ENCODE data around the gene ABHD8.

DNA sequence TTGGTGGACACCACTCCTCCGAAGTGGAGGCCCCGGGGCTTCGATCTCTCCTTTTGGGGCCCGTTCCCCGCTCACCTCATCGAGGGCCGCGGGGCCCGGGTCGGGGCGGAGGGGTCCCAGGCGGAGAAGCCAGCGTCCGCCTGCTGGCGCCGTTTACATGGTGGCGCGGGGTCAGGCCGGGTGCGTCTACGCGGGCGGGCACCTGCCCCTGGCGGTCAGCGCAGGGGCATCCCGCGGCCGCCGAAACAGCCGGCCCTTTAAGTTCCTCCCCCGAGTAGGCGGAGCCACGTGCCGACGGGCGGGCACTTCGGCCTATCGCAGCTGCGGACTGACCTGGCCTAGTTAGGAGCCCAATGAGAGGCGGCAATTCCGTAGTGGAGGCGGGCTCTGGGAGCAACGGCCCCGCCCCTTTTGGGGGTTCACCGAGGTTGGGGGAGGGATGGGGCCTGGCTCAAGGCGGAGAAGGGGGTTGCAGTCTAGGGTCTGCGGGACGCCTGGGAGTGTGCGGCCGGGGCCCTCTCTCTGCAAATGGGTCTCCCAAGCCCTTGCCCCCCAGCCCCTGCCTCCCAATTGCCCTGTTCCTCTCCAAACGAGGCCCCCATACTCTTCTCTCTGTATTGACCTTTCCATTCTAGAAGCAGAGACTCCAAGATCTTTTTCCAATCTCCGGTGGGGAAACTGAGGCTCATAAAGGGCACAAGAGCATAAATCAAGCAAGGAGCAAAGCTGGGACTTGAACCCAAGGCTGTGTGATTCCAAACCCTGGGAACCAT lies at the start of gene ABHD8:
- TF ChIP-seq EZH2phosphoT487 (IDR thresholded peaks at IDR 0.05; ENCODE audit: low read length) (no peak), EZH2 (optimal IDR thresholded peaks at IDR 0.05; ENCODE audit: low read depth, low read length) (no peak)
